Choroid plexus epithelial cell (primary cell): ENCODE data around the gene PLEKHG5.

ENCODE experiments used
- DNase-seq: peaks from one replicate; pipeline ENCODE4 v3.0.0-alpha.2; 2010; ENCODE audit warnings: low read depth
- H3K4me3 ChIP-seq: 2 replicates; pipeline ENCODE4 v1.5.1; 2011; ENCODE audit warnings: low read depth, mild to moderate bottlenecking, control low read depth, low read length, moderate library complexity
- TF ChIP-seq, protein P1 (sequence below): conservative IDR thresholded peaks from 2 replicates; pipeline ENCODE4 v1.5.1; 2011; ENCODE audit warnings: low read depth, mild to moderate bottlenecking, control low read depth, inconsistent platforms, low read length, moderate library complexity

The PLEKHG5 gene

DNA sequence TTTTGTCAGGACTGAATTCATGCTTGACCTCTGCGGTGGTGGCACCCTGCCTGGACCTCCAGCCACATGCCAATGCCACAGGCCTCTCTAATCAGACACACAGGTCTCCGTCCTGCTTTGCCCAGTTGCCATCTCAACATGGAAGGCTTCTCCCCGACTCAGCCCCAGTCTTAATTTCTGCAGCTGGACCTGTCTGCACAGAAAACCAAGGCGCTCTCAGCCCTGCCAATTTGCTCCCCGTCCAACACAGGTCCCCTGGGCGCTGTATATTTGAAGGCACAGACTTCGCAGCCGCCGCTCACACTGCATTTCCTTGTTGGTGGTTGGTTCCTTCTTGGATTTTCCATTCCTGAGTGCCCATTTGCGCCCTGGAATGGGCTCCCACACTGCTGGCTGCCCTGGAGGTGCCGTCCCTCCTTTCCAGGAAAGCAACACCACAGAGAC is 28.0 kb upstream of the PLEKHG5 start:
- TF ChIP-seq, protein P1, sequence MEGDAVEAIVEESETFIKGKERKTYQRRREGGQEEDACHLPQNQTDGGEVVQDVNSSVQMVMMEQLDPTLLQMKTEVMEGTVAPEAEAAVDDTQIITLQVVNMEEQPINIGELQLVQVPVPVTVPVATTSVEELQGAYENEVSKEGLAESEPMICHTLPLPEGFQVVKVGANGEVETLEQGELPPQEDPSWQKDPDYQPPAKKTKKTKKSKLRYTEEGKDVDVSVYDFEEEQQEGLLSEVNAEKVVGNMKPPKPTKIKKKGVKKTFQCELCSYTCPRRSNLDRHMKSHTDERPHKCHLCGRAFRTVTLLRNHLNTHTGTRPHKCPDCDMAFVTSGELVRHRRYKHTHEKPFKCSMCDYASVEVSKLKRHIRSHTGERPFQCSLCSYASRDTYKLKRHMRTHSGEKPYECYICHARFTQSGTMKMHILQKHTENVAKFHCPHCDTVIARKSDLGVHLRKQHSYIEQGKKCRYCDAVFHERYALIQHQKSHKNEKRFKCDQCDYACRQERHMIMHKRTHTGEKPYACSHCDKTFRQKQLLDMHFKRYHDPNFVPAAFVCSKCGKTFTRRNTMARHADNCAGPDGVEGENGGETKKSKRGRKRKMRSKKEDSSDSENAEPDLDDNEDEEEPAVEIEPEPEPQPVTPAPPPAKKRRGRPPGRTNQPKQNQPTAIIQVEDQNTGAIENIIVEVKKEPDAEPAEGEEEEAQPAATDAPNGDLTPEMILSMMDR = no peak
- DNase-seq = no peak
- no peak overlapping the region for H3K4me3 ChIP-seq

DNA sequence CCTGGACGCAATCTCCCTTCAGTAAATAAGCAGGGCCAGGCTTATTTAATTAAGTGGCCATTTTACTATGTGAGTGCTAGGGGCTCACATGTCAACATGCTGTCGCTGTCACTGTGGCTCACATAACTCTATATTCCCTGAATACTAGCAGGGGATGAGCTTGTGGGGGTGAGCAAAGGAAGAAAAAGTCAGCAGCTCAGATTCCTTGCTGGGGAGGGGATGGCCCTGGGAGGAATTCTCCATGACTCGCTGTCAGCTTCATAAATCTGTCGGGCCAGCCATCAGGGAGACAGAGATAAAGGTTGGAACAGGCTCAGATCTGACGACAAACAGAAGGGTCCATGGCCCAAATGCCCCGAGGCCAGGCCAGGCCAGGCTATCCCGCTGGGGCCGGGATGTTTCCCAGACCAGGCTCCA is 26.0 kb upstream of the PLEKHG5 start:
- TF ChIP-seq, protein P1 = no peak
- DNase-seq = no peak
- no peak overlapping the region for H3K4me3 ChIP-seq

DNA sequence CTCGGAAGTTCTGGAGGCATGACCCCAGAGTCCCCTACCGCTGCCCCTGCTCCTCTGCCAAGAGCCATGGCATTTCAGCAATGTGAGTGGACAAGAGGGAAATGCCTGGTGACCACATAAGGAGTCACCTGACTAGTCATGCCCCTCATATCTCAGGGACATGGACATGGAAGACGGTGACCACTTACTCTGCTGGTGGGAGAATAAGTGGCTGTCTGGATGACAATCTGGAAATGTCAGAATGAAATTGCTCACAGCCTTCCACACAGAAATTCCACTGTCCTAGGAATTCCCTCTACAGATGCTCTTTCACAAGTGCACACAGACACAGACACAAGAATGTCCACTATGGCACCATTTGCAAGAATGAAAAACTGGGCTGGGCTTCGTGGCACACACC is 24.3 kb upstream of the PLEKHG5 start:
- no peak overlapping the region for H3K4me3 ChIP-seq
- TF ChIP-seq, protein P1 = no peak
- DNase-seq = no peak

DNA sequence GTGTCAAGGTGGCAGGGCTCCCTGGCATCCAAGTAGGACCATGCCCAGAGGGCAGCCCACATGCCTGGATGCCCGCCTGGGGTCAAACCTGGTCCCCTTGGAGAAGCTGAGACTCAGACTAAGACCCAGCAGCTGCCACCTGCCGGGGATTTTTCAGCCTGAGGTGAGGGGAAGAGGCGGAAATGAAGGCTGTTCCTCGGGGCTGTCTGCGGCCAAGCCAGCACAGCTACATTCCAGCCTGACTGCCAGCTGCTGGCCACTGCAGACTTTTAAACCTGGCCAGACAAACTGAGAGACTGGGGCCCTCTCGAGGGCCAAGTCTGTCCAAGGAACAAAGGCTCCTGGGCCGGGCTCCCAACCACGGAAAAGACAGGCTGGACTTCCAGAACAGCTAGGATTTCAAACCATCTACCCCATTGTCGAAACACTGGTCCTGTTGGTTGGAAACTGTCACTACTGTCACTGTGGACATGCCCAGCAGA is 21.9 kb upstream of the PLEKHG5 start:
- TF ChIP-seq, protein P1 = no peak
- no peak overlapping the region for H3K4me3 ChIP-seq
- no peak for DNase-seq

DNA sequence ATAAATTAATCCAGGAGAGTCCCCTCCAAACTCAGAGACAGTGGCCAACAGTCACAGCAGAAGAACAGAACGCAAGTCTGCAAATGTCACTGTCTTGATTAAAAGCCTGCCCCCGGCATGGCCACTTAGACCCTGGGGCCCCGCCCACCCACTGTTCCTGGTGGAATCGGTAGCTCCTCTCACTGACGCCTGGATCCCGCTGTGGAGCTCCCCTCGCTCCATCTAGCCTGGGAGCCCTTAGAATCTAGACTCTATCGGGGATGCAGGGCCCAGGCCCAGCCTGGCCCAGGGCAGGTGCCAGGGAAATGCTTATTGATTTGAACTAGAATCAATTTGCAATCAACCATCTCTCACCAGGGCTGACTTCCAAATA is 21.4 kb upstream of the PLEKHG5 start:
- no peak for DNase-seq
- TF ChIP-seq, protein P1 = no peak

DNA sequence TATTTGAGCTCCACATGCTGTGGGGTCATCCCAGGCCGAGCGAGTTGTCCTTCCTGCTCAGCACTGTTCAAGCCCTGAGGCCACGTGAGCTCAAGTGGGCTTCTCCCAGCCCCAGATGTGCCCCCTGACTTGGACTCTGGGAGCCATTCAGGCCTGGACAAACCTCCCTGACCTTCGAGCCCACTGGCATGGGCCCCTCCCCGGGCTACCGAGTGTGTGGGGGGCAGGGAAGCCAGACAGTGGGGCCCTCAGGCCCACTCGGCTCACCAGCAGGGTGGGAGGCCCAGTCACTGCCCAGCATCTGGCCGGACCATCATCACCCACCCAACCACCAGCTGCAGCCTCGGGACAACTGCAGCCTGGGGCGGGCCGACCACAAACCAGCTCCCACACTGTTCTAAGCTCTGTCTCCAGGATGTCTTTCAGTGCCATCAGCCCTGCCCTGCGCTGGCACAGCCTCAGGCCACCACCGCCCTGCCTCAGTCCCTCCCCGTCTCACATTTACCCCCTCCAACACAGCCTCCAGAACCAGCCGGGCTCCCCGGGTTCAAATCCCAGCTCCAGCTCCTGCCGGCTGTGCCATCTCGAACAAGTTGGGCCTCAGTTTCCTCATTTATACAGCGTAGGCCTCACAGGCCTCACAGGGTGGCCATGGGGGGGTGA is 20.9 kb upstream of the PLEKHG5 start:
- DNase-seq = no peak
- TF ChIP-seq, protein P1 = no peak
- H3K4me3 ChIP-seq = no peak overlapping the region

More for the DNA sequence above, 21.4 kb upstream of the PLEKHG5 start:
- no peak overlapping the region for H3K4me3 ChIP-seq
